HUES6 (cell line): ENCODE measurements around the gene LYRM7.
"Not testable (repeated sequence)": the region's sequence is repeated elsewhere in the genome, so short reads cannot be mapped to it uniquely, and the experiment has no call there.

Experiments
- H3K27ac ChIP-seq: 2 replicates; pipeline ENCODE4 v1.7.0; 2013; ENCODE audit warnings: low read depth, mild to moderate bottlenecking, low read length, inconsistent platforms
- H3K27me3 ChIP-seq: 2 replicates; pipeline ENCODE4 v1.6.1; 2013; ENCODE audit warnings: low read length; ENCODE audit not compliant: control insufficient read depth, insufficient read depth
- H3K36me3 ChIP-seq: 2 replicates; pipeline ENCODE4 v1.6.1; 2013; ENCODE audit warnings: low read length; ENCODE audit not compliant: control insufficient read depth, insufficient read depth
- H3K4me1 ChIP-seq: 2 replicates; pipeline ENCODE4 v1.6.1; 2013; ENCODE audit warnings: low read length; ENCODE audit not compliant: control insufficient read depth, insufficient read depth
- H3K4me3 ChIP-seq: 2 replicates; pipeline ENCODE4 v1.5.1; 2013; ENCODE audit warnings: low read depth, low read length
- H3K9ac ChIP-seq: one replicate; pipeline ENCODE4 v1.6.1; 2013; ENCODE audit warnings: mild to moderate bottlenecking, low read length
- H3K9me3 ChIP-seq: 2 replicates; pipeline ENCODE4 v1.6.1; 2013; ENCODE audit warnings: low read depth, low read length; ENCODE audit not compliant: control insufficient read depth, insufficient read depth

Gene LYRM7

GRCh38 chr5:131170540-131171275, at the start of gene LYRM7:
LYRM7 (plus strand) TSS chr5:131170944; CDS start chr5:131171021, 77 bp downstream.
- peak within 1 kb of the TSS; percentile 80 for H3K4me3 ChIP-seq
- H3K9me3 ChIP-seq, result no peaks in the 10 kb centered on the region

GRCh38 chr5:131127244-131127643, 43.5 kb upstream of the LYRM7 start:
- not testable (repeated sequence) for H3K4me3 ChIP-seq, H3K27me3 ChIP-seq, H3K36me3 ChIP-seq, H3K4me1 ChIP-seq, H3K27ac ChIP-seq, H3K9ac ChIP-seq
- H3K9me3 ChIP-seq, result peaks cover 36% of the 10 kb centered on the region

More at GRCh38 chr5:131170540-131171275, at the start of gene LYRM7:
- Histone ChIP-seq H3K4me1 (no peaks in the 10 kb centered on the region; the same call in 1 of the 2 replicates), H3K36me3 (no peaks in the 10 kb centered on the region), H3K9ac (peak within 1 kb of the TSS; percentile 78), H3K27me3 (no peaks in the 10 kb centered on the region), H3K27ac (peak within 1 kb of the TSS; percentile 50; the same call in 1 of the 2 replicates)

- Histone ChIP-seq H3K27me3 (no peaks in the 10 kb centered on the region), H3K9ac (no peak overlapping the region), H3K4me3 (no peak overlapping the region), H3K27ac (no peak overlapping the region), H3K9me3 (peaks cover 28% of the 10 kb centered on the region), H3K36me3 (no peaks in the 10 kb centered on the region), H3K4me1 (no peaks in the 10 kb centered on the region)
Measured at GRCh38 chr5:131129306-131129705, 41.4 kb upstream of the LYRM7 start.

DNA sequence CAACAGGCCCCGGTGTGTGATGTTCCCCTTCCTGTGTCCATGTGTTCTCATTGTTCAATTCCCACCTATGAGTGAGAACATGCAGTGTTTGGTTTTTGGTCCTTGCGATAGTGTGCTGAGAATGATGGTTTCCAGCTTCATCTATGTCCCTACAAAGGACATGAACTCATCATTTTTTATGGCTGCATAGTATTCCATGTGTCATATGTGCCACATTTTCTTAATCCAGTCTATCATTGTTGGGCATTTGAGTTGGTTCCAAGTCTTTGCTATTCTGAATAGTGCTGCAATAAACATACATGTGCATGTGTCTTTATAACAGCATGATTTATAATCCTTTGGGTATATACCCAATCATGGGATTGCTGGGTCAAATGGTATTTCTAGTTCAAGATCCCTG, 37.7 kb upstream of the LYRM7 start:
- not testable (repeated sequence) for H3K27ac ChIP-seq, H3K36me3 ChIP-seq, H3K27me3 ChIP-seq, H3K9me3 ChIP-seq, H3K4me1 ChIP-seq, H3K4me3 ChIP-seq, H3K9ac ChIP-seq

DNA sequence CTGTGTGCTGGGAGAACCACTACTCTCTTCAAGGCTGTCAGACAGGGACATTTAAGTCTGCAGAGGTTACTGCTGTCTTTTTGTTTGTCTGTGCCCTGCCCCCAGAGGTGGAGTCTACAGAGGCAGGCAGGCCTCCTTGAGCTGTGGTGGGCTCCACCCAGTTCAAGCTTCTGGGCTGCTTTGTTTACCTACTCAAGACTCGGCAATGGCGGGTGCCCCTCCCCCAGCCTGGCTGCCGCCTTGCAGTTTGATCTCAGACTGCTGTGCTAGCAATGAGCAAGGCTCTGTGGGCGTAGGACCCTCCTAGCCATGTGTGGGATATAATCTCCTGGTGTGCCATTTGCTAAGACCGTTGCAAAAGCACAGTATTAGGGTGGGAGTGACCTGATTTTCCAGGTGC, 32.3 kb upstream of the LYRM7 start:
- H3K27me3 ChIP-seq, H3K4me1 ChIP-seq, H3K9ac ChIP-seq, H3K27ac ChIP-seq, H3K36me3 ChIP-seq, H3K4me3 ChIP-seq: not testable (repeated sequence)
- H3K9me3 ChIP-seq, result peaks cover 14% of the 10 kb centered on the region

- Histone ChIP-seq H3K4me3 (no peak overlapping the region), H3K27ac (no peak overlapping the region), H3K36me3 (no peaks in the 10 kb centered on the region), H3K4me1 (no peaks in the 10 kb centered on the region), H3K9me3 (peaks cover 14% of the 10 kb centered on the region), H3K27me3 (no peaks in the 10 kb centered on the region), H3K9ac (no peak overlapping the region)
Measured at GRCh38 chr5:131139321-131139720, 31.4 kb upstream of the LYRM7 start.

GRCh38 chr5:131142970-131143617, 27.6 kb upstream of the LYRM7 start:
- Histone ChIP-seq H3K9ac (no peak overlapping the region), H3K4me3 (no peak overlapping the region), H3K4me1 (no peaks in the 10 kb centered on the region), H3K36me3 (no peaks in the 10 kb centered on the region), H3K27ac (no peak overlapping the region), H3K27me3 (no peaks in the 10 kb centered on the region), H3K9me3 (peaks cover 14% of the 10 kb centered on the region)

- Histone ChIP-seq H3K9me3 (no peaks in the 10 kb centered on the region), H3K27me3 (no peaks in the 10 kb centered on the region), H3K4me3 (no peak overlapping the region), H3K4me1 (no peaks in the 10 kb centered on the region), H3K9ac (no peak overlapping the region), H3K27ac (no peak overlapping the region), H3K36me3 (no peaks in the 10 kb centered on the region)
Measured at GRCh38 chr5:131147258-131147657, 23.5 kb upstream of the LYRM7 start.

DNA sequence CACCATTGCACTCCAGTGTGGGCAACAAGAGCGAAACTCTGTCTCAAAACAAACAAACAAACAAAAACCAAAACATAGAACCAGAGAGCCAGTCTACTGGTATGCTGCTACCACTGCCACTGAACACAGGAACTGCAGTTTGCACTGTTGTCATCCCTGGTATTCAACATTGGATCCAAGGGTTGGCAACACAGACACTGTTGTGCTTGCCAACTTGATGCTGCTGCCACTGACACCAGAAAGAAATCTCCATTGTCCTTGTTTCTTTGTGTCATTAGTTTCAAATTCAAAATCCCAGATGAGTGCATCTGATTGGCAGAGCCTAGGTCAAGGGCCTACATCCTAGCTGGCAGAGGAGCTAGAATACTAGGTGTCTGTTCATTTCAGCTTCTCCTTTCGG, 21.9 kb upstream of the LYRM7 start:
- Histone ChIP-seq H3K9me3 (no peaks in the 10 kb centered on the region), H3K4me3 (no peak overlapping the region), H3K9ac (no peak overlapping the region), H3K36me3 (no peaks in the 10 kb centered on the region), H3K4me1 (no peaks in the 10 kb centered on the region), H3K27me3 (no peaks in the 10 kb centered on the region), H3K27ac (no peak overlapping the region)

DNA sequence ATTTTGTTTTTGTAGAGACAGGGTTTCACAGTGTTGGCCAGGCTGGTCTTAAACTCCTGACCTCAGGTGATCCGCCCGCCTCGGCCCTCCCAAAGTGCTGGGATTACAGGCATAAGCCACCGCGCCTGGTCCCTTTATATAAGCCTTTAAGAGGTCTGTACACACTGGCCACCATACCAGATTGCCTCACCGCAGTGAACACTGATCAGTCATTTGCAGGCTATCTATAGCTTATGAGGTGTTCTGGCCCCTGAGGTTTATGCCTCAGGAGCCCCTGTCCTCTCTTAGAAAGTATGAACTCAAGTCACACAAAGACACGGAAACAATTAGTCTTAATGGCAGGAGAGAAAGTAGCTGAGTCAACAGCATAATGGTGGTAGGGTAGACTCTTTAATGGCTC, 20.3 kb upstream of the LYRM7 start:
- no peaks in the 10 kb centered on the region for H3K27me3 ChIP-seq

GRCh38 chr5:131151216-131151615, 19.5 kb upstream of the LYRM7 start:
- Histone ChIP-seq H3K4me1 (no peaks in the 10 kb centered on the region), H3K4me3 (no peak overlapping the region), H3K27me3 (no peaks in the 10 kb centered on the region), H3K27ac (no peak overlapping the region), H3K9me3 (no peaks in the 10 kb centered on the region), H3K9ac (no peak overlapping the region), H3K36me3 (no peaks in the 10 kb centered on the region)

More for the DNA sequence above, 20.3 kb upstream of the LYRM7 start:
- H3K9ac ChIP-seq, result no peak overlapping the region
- no peak overlapping the region for H3K27ac ChIP-seq
- H3K4me1 ChIP-seq, result no peaks in the 10 kb centered on the region
- H3K4me3 ChIP-seq, result no peak overlapping the region
- H3K9me3 ChIP-seq, result no peaks in the 10 kb centered on the region
- no peaks in the 10 kb centered on the region for H3K36me3 ChIP-seq
